Measurements from ENCODE around the gene CHFR.
"Not testable (repeated sequence)": the region's sequence is repeated elsewhere in the genome, so short reads cannot be mapped to it uniquely, and the experiment has no call there.

Gene CHFR, protein sequence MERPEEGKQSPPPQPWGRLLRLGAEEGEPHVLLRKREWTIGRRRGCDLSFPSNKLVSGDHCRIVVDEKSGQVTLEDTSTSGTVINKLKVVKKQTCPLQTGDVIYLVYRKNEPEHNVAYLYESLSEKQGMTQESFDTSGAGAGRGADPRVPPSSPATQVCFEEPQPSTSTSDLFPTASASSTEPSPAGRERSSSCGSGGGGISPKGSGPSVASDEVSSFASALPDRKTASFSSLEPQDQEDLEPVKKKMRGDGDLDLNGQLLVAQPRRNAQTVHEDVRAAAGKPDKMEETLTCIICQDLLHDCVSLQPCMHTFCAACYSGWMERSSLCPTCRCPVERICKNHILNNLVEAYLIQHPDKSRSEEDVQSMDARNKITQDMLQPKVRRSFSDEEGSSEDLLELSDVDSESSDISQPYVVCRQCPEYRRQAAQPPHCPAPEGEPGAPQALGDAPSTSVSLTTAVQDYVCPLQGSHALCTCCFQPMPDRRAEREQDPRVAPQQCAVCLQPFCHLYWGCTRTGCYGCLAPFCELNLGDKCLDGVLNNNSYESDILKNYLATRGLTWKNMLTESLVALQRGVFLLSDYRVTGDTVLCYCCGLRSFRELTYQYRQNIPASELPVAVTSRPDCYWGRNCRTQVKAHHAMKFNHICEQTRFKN

DNA sequence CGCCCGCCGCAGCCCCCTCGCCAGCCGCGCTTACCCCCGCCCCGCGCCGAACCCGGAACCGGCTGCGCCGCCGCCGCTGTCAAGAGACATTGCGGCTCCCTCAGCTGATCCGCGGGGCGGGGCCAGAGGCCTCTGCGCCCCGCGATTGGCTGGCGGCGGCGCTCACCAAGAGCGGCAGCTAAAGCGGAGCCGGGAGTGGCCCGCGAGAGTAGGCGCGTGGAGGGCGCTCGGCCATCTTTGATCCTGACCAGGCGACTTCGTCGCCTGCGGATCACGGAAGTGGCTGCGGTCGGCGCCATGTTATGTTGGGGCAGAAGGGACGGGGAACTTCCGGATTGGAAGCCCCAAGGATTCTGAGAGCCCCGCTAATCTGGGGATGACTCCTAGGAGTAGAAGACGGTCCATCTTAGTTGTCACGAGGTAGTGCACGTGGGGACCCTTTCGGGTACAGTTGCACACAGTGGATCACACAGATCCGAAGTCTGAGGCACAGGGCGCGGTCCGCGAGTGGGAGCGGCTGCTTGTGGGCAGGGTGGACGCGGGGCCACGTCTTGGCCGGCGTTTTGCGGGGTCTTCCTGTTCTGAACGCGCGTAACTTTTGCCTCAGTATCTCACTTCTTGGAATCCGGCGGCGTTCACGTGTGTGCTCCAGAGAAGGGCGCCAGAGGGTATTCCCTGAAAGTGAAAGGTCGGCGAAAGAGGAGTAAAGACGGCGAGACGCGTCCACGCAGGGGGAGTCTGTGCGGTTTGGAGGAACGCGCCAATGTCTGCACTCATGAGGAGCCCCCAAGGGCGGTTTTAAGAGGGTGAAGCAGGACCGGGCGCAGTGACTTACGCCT is at the start of gene CHFR:
CHFR (minus strand) TSS at position 93 of the 839 bp plus-strand sequence. CDS start 277 bp downstream, outside the sequence.
- Histone ChIP-seq H3F3A (ENCODE audit: insufficient read depth, low read length) (no peaks in the 10 kb centered on the region), H3K4me1 (ENCODE audit: insufficient read depth, low read length, severe bottlenecking) (peaks cover 12% of the 10 kb centered on the region), H3K9me2 (ENCODE audit: low read depth, low read length) (no peaks in the 10 kb centered on the region), H3K4me3 (ENCODE audit: low read depth, low read length, poor library complexity, severe bottlenecking) (peak within 1 kb of the TSS; percentile 99), H3K36me3 (ENCODE audit: insufficient read depth, low read length) (peaks cover 33% of the 10 kb centered on the region), H3K9ac (ENCODE audit: low read length) (peak within 1 kb of the TSS; percentile 81), H3K4me2 (ENCODE audit: low read length) (peak within 1 kb of the TSS; percentile 85), H2AFZ (ENCODE audit: low read length) (no peak within 1 kb of the TSS), H3K79me2 (ENCODE audit: insufficient read depth, low read length) (0 out of 2 replicates have a peak, but pooled peaks cover 7% of the 10 kb centered on the region), H4K20me1 (ENCODE audit: insufficient read depth, low read length) (no peaks in the 10 kb centered on the region), H3K27ac (ENCODE audit: low read depth, low read length, poor library complexity, severe bottlenecking) (peak within 1 kb of the TSS; percentile 81), H3K9me3 (ENCODE audit: low read length) (peaks cover 20% of the 10 kb centered on the region), H3K27me3 (ENCODE audit: insufficient read depth, low read length) (no peaks in the 10 kb centered on the region)
- TF ChIP-seq, protein P1, sequence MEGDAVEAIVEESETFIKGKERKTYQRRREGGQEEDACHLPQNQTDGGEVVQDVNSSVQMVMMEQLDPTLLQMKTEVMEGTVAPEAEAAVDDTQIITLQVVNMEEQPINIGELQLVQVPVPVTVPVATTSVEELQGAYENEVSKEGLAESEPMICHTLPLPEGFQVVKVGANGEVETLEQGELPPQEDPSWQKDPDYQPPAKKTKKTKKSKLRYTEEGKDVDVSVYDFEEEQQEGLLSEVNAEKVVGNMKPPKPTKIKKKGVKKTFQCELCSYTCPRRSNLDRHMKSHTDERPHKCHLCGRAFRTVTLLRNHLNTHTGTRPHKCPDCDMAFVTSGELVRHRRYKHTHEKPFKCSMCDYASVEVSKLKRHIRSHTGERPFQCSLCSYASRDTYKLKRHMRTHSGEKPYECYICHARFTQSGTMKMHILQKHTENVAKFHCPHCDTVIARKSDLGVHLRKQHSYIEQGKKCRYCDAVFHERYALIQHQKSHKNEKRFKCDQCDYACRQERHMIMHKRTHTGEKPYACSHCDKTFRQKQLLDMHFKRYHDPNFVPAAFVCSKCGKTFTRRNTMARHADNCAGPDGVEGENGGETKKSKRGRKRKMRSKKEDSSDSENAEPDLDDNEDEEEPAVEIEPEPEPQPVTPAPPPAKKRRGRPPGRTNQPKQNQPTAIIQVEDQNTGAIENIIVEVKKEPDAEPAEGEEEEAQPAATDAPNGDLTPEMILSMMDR (IDR thresholded peaks at IDR 0.05; ENCODE audit: low read length): no peak
- no peak for TF ChIP-seq EZH2 (IDR thresholded peaks at IDR 0.05; ENCODE audit: borderline replicate concordance, low read length)

DNA sequence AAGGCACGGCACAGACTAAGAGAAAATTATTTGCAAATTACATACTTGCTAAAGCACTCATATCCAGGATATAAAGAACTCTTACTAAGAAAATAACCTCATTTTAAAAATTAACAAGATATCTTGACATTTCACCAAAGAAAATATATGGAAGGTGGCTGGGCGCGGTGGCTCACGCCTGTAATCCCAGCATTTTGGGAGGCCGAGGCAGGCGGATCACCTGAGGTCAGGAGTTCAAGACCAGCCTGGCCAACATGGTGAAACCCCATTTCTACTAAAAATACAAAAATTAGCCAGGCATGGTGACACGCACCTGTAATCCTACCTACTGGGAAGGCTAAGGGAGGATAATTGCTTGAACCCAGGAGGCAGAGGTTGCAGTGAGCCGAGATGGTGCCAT is 49.5 kb upstream of the CHFR start:
- H3F3A ChIP-seq (ENCODE audit: insufficient read depth, low read length); H3K9ac ChIP-seq (ENCODE audit: low read length); H3K4me2 ChIP-seq (ENCODE audit: low read length); H4K20me1 ChIP-seq (ENCODE audit: insufficient read depth, low read length); H3K4me1 ChIP-seq (ENCODE audit: insufficient read depth, low read length, severe bottlenecking); H3K27ac ChIP-seq (ENCODE audit: low read depth, low read length, poor library complexity, severe bottlenecking); H3K9me2 ChIP-seq (ENCODE audit: low read depth, low read length); H2AFZ ChIP-seq (ENCODE audit: low read length); H3K27me3 ChIP-seq (ENCODE audit: insufficient read depth, low read length); H3K4me3 ChIP-seq (ENCODE audit: low read depth, low read length, poor library complexity, severe bottlenecking); H3K79me2 ChIP-seq (ENCODE audit: insufficient read depth, low read length): not testable (repeated sequence)
- Histone ChIP-seq H3K36me3 (ENCODE audit: insufficient read depth, low read length) (peaks cover 17% of the 10 kb centered on the region), H3K9me3 (ENCODE audit: low read length) (peaks cover 25% of the 10 kb centered on the region)

GRCh38 chr12:132936163-132936562 is 48.8 kb upstream of the CHFR start:
- H3K4me1 ChIP-seq (ENCODE audit: insufficient read depth, low read length, severe bottlenecking): no peaks in the 10 kb centered on the region
- no peak overlapping the region for H2AFZ ChIP-seq (ENCODE audit: low read length)
- no peaks in the 10 kb centered on the region for H3K79me2 ChIP-seq (ENCODE audit: insufficient read depth, low read length)
- H3K9ac ChIP-seq (ENCODE audit: low read length): no peak overlapping the region
- no peaks in the 10 kb centered on the region for H3K9me2 ChIP-seq (ENCODE audit: low read depth, low read length)
- H3K27ac ChIP-seq (ENCODE audit: low read depth, low read length, poor library complexity, severe bottlenecking): no peak overlapping the region
- no peak overlapping the region for H3K4me3 ChIP-seq (ENCODE audit: low read depth, low read length, poor library complexity, severe bottlenecking)
- TF ChIP-seq, protein P1 (IDR thresholded peaks at IDR 0.05; ENCODE audit: low read length): no peak
- no peak for TF ChIP-seq EZH2 (IDR thresholded peaks at IDR 0.05; ENCODE audit: borderline replicate concordance, low read length)
- peaks cover 28% of the 10 kb centered on the region for H3K9me3 ChIP-seq (ENCODE audit: low read length)
- H3K27me3 ChIP-seq (ENCODE audit: insufficient read depth, low read length): no peaks in the 10 kb centered on the region
- H3K4me2 ChIP-seq (ENCODE audit: low read length): no peak overlapping the region
- peaks cover 10% of the 10 kb centered on the region for H3K36me3 ChIP-seq (ENCODE audit: insufficient read depth, low read length)
- H4K20me1 ChIP-seq (ENCODE audit: insufficient read depth, low read length): no peaks in the 10 kb centered on the region
- H3F3A ChIP-seq (ENCODE audit: insufficient read depth, low read length): no peaks in the 10 kb centered on the region
